ENCODE measurements around the gene OR13C4. TPM values are rescaled to one million over a fixed set of nuclear protein-coding genes. Genes with fewer than 3 reads are reported as not detected.

The OR13C4 gene
- total and polyA plus RNA-seq, 2 of the 4 experiments (the other 2 are of a cell fraction): not detected

- no peak overlapping the region for H2BK20ac ChIP-seq (ENCODE audit: low read depth, low read length)
- no peak overlapping the region for H2AK5ac ChIP-seq (ENCODE audit: low read depth, low read length)
- no peaks in the 10 kb centered on the region for H3K79me1 ChIP-seq (ENCODE audit: low read depth in 1 of 2, low read length in 2 of 2)
- TF ChIP-seq USF2 (IDR thresholded peaks at IDR 0.05; ENCODE audit: low read depth, low read length) (no peak), FOS (IDR thresholded peaks at IDR 0.05; ENCODE audit: low read depth, low read length) (no peak), MAZ (IDR thresholded peaks at IDR 0.05; ENCODE audit: borderline replicate concordance, low read depth, low read length) (no peak), CEBPB (IDR thresholded peaks at IDR 0.05; ENCODE audit: low read depth, low read length) (no peak), RAD21 (IDR thresholded peaks at IDR 0.05; ENCODE audit: low read length) (no peak), ELK1 (IDR thresholded peaks at IDR 0.05; ENCODE audit: borderline replicate concordance, low read depth, low read length) (no peak), RCOR1 (IDR thresholded peaks at IDR 0.05; ENCODE audit: insufficient replicate concordance, low read length) (no peak), CHD1 (IDR thresholded peaks at IDR 0.05; ENCODE audit: low read depth, low read length) (no peak), NFE2L2 (IDR thresholded peaks at IDR 0.05; ENCODE audit: low read depth, low read length) (no peak), CTCF (conservative IDR thresholded peaks at IDR 0.05; ENCODE audit: low read depth, low read length) (no peak), RFX5 (IDR thresholded peaks at IDR 0.05; ENCODE audit: low read depth, low read length) (no peak), BHLHE40 (IDR thresholded peaks at IDR 0.05; ENCODE audit: low read depth, low read length) (no peak), MXI1 (IDR thresholded peaks at IDR 0.05; ENCODE audit: borderline replicate concordance, low read depth, low read length) (no peak), MAFK (IDR thresholded peaks at IDR 0.05; ENCODE audit: low read depth, low read length) (no peak), SMC3 (IDR thresholded peaks at IDR 0.05; ENCODE audit: low read depth, low read length) (no peak)
- H2BK5ac ChIP-seq (ENCODE audit: low read depth, low read length, poor library complexity, severe bottlenecking): no peak overlapping the region
- intact Hi-C loops (cut with micrococcal nuclease) (no loop called here), dilution Hi-C loops (cut with HindIII; ENCODE audit: low sequenced_read_pairs, unreplicated experiment) (no loop called here), in situ Hi-C loops (cut with MboI; ENCODE audit: low sequenced_read_pairs) (no loop called here)
- no peak overlapping the region for H3K4ac ChIP-seq (ENCODE audit: low read depth, low read length)
- DNase-seq (no peak), ATAC-seq (ENCODE audit: low read depth) (no peak)
- no peaks in the 10 kb centered on the region for H4K20me1 ChIP-seq (ENCODE audit: insufficient read depth, low read length)
- no peaks in the 10 kb centered on the region for H3K27me3 ChIP-seq (ENCODE audit: control insufficient read depth, insufficient read depth, low read length)
- no peak overlapping the region for H3K4me3 ChIP-seq (ENCODE audit: insufficient read depth, low read depth, low read length)
- CTCF ChIA-PET: no interaction called here
- no peak overlapping the region for H3K27ac ChIP-seq (ENCODE audit: insufficient read depth, low read length)
- no peak overlapping the region for H3K4me2 ChIP-seq (ENCODE audit: low read depth, low read length)
- BruUV-seq (replicated peaks): no TSS peak
- no peak overlapping the region for H3K23ac ChIP-seq (ENCODE audit: low read depth, low read length)
- H3K14ac ChIP-seq (replicated peaks; ENCODE audit: low read depth, low read length): no peak overlapping the region
- H3K9me3 ChIP-seq (ENCODE audit: control insufficient read depth, insufficient read depth, low read length): peaks cover 3% of the 10 kb centered on the region; the same call in 1 of the 2 replicates
- no peak overlapping the region for H3K9ac ChIP-seq (ENCODE audit: low read depth, low read length)
- no peak overlapping the region for H2AFZ ChIP-seq (replicated peaks; ENCODE audit: low read length, poor library complexity)
- WGBS, 2 experiments (ENCODE audit: extremely low coverage in 2 of 2, insufficient read length in 1 of 2): no CpG with 5 or more reads among the region's 1 CpG
- no peak overlapping the region for H4K8ac ChIP-seq (ENCODE audit: low read depth in 2 of 2, low read length in 2 of 2)
- no peaks in the 10 kb centered on the region for H3K36me3 ChIP-seq (ENCODE audit: control insufficient read depth, insufficient read depth, low read length)
- H2BK120ac ChIP-seq (ENCODE audit: low read depth, low read length): no peak overlapping the region
- no peak overlapping the region for H2BK15ac ChIP-seq (ENCODE audit: low read depth, low read length)
- H3K56ac ChIP-seq (ENCODE audit: extremely low read depth, insufficient read depth, low read length): no peak overlapping the region
- H4K5ac ChIP-seq (ENCODE audit: low read depth, low read length): no peak overlapping the region
- H2AK9ac ChIP-seq (replicated peaks; ENCODE audit: low read depth, low read length, poor library complexity): no peak overlapping the region
- H3K9me1 ChIP-seq (ENCODE audit: insufficient read depth, low read length): no peaks in the 10 kb centered on the region
- POLR2A ChIA-PET (ENCODE audit: unreplicated experiment): no interaction called here
- no peaks in the 10 kb centered on the region for H3K4me1 ChIP-seq (ENCODE audit: control insufficient read depth, insufficient read depth, low read length)
- H3K18ac ChIP-seq (ENCODE audit: low read depth, low read length): no peak overlapping the region
- H4K91ac ChIP-seq (ENCODE audit: insufficient read depth, low read depth, low read length): no peak overlapping the region
Measured at GRCh38 chr9:104555521-104555920, 28.5 kb upstream of the OR13C4 start.

Data from IMR-90 (cell line).